Measurements from ENCODE around the gene FTSJ1.

DNA sequence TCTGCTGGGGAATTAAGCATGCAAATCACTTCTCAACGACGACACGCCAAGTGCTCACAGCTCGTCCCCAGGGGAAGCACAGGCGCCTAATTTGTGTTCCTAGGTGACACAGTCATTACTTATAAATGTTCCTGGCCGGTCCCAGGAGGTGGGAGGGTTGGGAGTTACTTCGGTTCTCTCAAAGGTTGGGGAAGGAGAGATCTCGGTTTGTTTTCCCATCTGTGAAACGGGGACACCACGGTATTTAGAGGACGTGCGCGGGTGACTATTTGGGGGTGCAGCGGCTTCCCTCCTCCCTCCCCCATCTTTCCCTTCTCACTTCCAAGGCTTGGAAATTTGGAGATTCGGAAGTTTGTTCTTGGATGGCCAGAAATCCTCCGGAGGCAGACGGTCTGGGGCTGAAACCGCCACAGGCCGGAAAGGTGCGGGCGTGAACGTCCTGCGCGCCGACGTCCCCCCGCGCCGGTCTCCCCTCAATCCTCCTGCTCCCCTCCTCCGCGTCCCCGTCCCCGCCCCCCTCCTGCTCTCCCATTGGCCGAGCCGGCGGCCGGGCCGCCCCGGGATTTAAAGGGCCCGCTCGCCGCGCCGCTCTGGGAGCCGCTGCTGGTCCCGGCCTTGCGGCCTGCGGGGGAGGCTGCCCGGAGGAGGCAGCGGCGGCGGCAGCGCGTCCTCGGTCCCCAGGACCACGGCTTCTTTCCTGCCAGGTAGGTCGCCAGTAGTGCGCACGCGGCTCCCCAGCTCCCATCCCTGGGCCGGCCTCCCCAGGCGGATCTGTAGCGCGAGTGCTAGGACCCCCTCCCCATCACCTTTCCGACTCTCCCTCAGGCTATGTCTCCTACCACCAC lies 32.6 kb downstream of the FTSJ1 start, which contains the start of gene PORCN:
- TF ChIP-seq, protein P1, sequence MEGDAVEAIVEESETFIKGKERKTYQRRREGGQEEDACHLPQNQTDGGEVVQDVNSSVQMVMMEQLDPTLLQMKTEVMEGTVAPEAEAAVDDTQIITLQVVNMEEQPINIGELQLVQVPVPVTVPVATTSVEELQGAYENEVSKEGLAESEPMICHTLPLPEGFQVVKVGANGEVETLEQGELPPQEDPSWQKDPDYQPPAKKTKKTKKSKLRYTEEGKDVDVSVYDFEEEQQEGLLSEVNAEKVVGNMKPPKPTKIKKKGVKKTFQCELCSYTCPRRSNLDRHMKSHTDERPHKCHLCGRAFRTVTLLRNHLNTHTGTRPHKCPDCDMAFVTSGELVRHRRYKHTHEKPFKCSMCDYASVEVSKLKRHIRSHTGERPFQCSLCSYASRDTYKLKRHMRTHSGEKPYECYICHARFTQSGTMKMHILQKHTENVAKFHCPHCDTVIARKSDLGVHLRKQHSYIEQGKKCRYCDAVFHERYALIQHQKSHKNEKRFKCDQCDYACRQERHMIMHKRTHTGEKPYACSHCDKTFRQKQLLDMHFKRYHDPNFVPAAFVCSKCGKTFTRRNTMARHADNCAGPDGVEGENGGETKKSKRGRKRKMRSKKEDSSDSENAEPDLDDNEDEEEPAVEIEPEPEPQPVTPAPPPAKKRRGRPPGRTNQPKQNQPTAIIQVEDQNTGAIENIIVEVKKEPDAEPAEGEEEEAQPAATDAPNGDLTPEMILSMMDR (IDR thresholded peaks at IDR 0.05; ENCODE audit: low read depth, low read length, missing input control) = no peak
- TF ChIP-seq, protein P2, sequence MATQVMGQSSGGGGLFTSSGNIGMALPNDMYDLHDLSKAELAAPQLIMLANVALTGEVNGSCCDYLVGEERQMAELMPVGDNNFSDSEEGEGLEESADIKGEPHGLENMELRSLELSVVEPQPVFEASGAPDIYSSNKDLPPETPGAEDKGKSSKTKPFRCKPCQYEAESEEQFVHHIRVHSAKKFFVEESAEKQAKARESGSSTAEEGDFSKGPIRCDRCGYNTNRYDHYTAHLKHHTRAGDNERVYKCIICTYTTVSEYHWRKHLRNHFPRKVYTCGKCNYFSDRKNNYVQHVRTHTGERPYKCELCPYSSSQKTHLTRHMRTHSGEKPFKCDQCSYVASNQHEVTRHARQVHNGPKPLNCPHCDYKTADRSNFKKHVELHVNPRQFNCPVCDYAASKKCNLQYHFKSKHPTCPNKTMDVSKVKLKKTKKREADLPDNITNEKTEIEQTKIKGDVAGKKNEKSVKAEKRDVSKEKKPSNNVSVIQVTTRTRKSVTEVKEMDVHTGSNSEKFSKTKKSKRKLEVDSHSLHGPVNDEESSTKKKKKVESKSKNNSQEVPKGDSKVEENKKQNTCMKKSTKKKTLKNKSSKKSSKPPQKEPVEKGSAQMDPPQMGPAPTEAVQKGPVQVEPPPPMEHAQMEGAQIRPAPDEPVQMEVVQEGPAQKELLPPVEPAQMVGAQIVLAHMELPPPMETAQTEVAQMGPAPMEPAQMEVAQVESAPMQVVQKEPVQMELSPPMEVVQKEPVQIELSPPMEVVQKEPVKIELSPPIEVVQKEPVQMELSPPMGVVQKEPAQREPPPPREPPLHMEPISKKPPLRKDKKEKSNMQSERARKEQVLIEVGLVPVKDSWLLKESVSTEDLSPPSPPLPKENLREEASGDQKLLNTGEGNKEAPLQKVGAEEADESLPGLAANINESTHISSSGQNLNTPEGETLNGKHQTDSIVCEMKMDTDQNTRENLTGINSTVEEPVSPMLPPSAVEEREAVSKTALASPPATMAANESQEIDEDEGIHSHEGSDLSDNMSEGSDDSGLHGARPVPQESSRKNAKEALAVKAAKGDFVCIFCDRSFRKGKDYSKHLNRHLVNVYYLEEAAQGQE (IDR thresholded peaks at IDR 0.05) = no peak

All from liver (tissue), 2 donors.